Renal cortex interstitium (tissue), 11 donors: Measurements from ENCODE around the gene HYDIN. TPM values are rescaled to one million over a fixed set of nuclear protein-coding genes. Genes with fewer than 3 reads are reported as not detected.

ENCODE experiments used
- DNase-seq, 11 donors: peaks; one replicate each; pipeline ENCODE4 v3.0.0-alpha.2; 2013; ENCODE audit warnings: low read depth in 9 of 11, low spot score in 4 of 11; ENCODE audit errors: extremely low read depth in 1 of 11
- polyA plus RNA-seq, 3 donors: library from polyadenylated mRNA; unstranded; fragments of 120-200 nt; gene quantifications; one replicate each; pipeline ENCODE4 v1.2.1, GENCODE V29; 2013; ENCODE audit not compliant: insufficient read length in 3 of 3

Gene HYDIN
- polyA plus RNA-seq, 3 donors = 10.8 to 17.6 (median 13.6) TPM

DNA sequence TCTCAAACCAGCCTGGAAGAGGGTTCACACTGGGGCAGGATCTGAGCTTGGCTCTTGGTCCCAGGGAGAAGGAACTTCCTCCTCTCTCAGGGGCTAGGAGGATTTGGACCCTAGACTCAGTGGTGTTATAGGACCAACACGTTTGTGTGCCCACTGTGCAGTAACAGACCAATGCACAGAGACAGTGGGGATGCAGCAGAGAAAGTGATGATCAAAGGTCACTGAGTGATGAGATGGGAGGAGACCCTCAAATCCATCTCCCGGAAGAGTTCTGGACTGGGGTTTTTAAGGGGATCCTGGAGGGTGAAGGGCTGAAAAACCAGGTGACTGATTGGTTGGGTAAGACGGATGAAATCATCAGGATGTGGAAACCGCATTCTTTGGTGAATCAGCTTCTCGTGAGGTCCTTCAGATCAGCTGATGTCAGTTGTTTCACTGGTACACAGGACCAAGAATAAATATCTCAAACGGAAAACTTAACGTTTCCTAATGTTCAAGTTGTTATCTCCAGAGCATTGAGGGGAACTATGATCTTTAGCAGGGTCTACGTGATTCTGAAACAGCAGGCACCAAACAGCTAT lies 426.3 kb downstream of the HYDIN start:
- DNase-seq = no peak

DNA sequence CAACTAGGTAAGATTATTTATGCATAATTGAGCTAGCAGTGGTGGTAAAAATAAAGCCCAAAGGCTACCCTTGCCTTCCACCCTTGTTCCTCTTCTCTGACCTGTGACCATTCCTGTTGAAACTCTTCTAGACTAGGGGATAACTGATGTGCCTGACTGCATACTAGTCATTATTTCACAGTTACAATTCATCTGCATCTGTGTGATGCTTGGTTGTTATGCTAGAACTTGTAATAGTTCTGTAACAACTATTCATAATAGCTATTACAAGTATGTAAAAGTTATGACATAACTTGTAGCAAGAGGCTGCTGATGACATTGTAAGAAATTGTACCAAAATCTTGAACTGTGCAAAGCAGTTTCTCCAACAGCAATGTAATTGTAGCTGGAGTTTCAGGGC lies 427.2 kb downstream of the HYDIN start:
- DNase-seq = no peak

DNA sequence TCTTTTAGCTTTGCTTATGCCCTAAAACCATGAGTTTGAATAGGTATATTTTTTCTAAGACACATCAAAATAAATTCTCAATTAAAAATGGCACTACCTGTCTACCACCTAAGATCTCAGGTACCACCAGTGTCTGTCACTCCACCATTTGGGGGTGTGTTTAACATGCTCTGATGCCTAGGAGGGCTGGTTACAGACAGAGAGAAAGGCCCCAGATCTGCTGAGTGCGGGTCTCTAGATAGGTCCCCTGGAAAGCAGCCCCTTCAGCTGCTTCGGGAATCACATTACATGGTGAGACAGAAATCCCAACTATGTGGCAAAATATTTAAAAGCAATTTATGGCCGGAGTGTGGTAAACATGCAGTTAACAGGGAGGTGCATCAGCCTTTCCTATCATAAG lies 428.9 kb downstream of the HYDIN start:
- DNase-seq = no peak

DNA sequence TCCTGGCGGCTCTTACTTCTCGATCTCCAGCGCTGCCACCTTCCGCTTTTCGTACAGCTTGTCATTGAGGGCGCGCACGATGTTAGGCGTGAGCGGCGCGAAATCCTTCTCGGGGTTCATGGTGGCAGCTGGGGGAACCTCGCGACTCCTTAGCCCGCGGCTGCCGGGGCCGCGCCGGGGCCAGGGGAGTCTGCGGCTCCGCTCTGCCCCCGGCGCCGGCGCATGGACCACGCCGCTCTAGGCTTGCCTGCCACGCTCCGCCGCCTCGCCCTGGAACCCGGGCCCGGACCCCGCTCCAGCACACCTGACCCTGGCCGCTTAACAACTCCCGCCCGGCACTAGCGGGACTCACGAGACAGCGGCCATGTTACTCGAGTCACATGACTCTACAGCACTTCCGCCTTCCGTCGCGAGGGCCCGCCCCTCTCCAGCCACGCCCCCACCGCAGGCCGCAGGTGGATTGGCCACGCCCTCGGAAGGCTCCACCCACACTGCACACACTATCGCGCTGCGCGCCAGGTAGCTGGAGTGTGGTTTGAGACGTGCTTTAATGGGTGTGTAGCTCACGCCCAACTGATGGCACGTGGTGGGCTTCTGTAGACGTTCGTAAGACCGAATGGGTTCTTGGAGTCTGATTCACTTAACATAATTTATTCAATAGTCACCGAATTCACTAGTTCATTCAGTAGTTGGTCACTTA lies 429.6 kb downstream of the HYDIN start, which contains the start of gene VAC14:
Gene VAC14 (minus strand): TSS at position 378 of the 700 bp plus-strand sequence. CDS start 258 bp downstream, at position 120.
- peak; percentile 64 to 85 (median 83) for DNase-seq

DNA sequence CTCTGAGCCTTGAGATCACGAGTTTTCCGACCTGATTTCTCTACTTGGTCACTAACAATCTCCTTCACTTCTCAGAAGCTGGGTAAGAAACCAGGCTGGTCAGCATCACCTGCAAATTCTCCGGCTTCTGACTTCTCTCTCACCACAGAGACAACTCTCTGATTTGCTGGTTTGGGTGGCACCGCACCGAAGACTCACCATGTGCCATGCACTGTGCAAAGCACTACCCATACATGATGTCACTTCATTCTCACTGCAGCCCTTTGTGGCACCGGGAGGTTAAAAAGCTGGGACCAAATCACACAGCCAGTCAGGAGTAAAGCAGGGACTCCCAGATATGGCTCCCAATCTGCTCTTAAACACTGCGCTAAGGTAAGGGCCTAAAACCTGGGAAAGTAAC lies 430.2 kb downstream of the HYDIN start:
- DNase-seq = no peak

DNA sequence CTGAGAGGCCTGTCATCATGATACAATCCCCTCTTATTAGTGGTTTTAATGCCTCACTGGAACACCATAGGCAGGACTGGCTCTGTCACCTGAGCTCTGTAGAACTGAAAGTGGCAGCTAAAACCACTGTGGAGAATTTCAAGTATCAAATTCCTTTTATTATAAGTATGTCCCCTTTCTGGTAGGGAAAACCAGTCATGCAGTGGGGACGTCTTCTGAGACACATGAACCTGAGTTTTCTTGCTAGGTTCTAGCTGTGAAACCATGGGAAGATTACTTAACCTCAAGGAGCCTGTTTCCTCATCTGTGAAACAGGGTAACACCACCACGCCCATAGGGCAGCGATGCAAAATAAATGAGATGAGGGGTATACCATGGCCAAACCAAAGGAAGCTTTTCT lies 434.2 kb downstream of the HYDIN start:
- DNase-seq = no peak

DNA sequence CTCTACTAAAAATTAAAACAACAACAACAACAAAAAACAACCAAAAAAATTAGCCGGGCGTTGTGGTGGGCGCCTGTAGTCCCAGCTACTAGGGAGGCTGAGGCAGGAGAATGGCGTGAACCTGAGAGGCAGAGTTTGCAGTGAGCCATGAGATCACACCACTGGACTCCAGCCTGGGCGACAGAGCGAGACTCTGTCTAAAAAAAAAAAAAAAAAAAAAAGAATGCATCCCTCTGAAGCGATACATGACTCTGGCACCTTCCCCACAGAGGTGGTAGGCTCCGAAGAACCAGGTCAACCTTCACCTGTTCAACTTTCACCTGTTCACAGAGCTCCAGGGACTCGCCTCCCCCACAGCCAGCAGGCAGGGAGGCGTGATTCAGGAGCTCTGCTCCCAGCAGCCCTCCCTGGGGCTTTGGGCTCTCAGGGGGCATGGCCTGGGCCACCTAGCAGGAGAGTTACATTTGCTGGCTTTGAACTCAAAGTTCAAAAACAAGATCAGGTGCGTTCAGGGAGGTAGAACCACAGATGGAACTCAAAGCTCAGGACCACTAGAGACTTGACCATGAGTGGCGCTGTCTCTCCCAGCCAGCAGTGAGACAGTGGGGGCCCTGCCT lies 435.1 kb downstream of the HYDIN start:
- DNase-seq = no peak

DNA sequence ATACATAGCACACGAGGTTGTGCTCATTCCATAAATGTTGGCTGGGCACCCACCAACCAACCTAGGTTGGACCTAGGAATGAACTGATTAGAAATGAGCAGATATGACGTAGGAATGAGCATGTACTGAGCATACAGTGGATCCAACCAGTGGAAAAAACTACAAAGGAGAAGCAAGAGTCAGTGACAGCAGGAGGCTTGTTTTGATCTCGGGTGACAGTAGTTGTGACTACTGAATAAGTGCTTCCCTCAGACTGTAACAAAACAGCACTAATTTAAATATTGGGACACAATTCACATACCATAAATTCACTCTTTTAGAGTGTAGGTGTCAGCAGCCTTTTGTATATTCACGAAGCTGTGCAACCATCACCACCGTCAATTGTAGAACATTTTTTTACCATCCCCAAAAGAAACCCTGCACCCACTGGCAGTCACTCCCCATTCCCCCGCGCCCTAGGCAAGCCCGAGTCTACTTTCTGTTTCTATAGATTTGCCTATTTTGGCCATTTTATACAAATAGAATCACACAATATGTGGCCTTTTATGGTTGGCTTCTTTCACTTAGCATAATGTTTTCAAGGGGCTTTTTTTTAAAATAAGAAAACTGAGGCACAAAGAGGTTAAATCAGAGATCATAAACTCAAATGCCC lies 436.5 kb downstream of the HYDIN start:
- DNase-seq = no peak

DNA sequence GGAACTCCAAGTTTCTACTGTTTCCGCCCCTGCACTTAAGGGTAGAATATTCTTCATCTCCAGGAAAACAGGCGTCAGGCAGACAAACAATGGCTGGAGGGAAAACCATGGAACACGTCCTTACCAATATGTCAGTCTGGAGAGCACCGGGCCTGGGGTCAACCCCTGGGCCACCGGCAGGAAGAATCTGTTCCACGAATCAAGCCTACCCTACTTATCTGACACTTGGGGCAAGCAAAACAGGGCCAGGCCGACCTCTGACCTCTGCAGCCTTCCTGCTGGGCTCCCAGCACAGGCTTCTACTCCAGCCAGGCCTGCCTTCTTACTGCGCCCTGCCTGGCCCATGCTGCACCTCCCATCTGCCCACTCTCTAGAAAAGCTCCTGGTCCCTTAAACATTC lies 439.7 kb downstream of the HYDIN start:
- no peak for DNase-seq

DNA sequence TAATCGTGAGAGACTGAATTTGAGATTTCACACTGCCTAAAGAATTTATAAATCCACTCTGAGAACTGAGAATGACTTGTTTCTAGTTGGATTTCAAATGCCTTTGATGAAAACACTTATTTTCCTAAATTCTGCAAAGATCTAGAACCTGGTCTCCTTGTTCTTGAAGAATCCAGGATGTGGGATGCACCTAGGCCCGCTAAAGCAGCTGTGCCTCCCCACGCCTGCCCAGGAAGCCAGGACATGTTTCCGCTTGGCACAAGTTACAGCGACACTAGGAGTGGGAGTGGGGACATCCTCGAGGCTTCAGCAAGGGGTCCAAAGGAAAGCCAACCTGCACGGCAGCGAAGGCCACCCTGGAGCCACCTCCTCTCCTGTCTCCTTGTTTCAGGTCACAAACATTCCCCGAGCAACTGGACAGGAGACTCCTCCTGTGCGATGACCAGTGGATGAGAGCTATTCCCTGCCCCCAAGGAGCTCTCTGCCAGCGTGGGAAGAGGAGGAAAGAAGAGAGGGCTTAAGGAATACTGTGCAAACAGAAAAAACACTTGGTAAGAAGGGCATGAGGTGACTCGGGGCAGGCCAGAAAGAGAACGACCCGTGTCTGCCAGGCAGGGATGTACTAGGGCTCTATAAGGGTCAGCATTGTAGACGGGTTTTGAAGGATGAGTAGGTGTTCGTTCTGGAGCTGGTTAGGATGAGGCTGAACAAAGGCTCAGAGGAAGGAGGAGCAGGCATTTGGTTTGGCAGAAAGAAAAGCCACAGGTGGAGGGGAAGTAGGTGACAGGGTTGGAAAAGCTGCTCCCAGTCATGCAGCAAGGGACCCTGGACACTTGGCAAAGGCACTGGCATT lies 440.7 kb downstream of the HYDIN start:
- no peak for DNase-seq

DNA sequence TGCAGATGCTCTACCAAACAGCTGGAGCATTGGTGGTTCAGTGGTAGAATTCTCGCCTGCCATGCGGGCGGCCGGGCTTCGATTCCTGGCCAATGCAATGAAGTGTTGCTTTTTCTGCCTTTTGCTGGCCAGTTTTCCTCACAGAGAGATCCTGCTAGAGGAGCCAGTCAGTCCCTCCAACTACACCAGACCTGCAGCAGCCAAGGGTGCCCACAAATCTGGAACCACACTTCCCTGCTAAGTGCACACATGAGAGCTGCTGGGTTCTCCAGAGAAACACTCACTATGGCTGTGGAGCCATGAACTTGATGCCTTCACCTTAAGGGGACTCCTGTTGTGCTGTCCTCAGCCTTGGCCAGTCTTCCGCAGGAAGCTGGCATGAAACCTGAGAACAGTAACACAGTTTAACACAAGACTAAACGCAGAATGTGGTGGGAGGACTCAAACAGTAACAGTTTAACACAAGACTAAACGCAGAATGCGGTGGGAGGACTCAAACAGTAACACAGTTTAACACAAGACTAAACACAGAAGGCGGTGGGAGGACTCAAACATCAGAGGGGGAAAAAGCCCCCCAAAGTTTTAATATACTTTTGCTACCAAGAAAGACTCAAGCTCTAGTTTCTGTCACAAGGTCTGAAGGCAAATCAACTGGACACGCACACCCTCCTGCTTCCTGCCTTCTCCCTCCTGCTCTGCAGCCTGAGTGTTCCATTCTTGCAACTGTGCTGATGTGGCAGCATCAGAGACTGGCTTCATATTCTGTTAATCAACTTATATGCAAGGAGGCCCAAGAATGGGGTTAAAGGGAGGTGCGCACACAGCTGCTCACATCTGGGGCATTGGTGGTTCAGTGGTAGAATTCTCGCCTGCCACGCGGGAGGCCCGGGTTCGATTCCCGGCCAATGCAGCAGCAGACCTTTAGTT lies 441.6 kb downstream of the HYDIN start:
- peak in 9 of 11 donors; percentile 44 to 80 (median 63) for DNase-seq

DNA sequence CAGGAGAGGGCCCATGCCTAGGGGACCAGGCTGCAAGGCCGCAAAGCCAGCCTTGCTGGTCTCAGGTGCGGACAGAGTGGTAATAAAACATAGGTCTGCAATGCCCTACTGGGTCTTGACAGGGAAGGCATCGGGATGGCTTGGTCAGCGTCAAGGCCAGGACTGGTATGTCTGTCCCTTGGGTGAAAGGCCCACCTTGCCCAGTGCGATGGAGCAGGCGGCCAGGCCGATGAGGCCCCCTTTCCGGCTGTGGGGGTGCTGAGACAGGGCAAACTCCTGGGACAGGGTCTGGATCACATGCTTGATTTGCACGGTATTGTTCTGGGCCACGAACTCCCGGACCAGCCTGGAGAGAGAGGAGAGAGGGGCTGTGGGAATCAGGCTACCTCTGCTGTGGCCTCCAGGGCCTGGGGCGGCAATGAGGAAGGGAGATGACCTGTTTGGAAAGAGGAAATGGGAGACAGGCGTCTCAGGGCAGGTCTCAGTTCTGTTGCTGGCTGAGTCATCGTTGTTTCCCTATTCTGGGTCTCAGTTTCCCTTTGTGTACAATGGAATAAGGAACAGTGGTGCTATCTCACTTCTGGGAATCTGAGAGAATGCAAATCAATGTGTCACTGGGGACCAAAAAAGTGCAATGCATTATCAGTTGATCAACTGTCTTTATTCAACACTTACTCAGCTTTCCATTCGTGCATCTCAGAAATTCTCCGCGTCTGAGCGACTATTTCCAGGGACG lies 444.3 kb downstream of the HYDIN start:
- no peak for DNase-seq

DNA sequence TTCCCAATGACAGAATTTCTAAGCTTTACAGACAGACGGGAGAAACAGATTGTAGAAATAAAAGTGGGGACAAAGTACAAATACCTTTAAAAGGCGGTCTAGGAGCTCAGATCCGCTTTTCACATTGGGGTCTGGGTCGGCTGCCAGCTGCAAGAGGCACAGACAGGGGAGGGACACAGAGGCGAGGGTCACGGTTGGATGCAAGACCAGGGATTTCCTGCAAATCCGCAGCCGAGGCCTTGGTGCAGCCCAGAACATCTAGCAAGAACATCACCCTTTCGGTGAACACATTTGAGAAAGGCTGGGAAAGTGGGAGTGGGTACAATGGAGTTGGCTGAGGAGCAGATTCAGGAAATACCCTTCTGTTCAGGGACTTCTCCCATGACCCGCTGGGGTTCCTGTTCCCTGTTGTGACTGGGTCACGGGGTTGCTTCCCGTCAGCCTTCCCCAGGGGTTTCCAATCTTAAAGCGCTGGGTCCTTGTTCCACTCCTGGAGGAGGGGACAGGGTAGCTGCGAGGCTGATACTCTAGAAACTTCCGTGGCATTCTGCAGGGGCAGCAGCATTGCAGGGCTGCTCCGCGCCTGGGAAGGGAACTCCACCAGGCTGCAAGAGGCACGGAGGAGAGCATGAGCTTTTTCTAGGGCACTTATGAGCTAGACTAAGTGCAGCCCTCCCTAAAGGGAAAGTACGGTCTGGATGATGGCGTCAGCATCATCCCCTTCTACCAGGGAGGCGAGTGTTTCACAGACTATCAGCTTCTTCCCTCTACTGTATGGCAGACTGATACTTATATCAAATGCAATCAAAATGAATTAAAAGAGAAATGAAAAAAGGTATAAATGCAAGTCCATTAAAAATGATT lies 445.6 kb downstream of the HYDIN start:
- DNase-seq = no peak

DNA sequence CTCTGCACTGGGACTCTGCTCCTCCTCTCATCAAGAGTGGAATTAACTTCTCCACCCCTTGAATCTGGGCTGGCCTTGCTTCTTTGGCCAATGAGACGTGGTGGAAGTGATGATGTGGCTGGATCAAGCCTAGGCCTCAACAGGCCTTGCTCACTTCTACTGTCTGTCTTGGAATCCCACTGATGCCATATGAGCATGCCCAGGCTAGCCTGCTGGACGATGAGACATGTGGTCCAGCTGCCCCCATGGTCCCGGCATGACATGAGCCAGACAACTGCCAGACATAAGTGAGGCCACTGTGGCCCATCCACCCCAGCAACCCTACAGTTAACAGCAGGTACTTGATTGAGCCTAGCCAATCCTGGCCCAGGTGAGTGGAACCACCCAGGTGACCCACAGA lies 448.3 kb downstream of the HYDIN start:
- no peak for DNase-seq

DNA sequence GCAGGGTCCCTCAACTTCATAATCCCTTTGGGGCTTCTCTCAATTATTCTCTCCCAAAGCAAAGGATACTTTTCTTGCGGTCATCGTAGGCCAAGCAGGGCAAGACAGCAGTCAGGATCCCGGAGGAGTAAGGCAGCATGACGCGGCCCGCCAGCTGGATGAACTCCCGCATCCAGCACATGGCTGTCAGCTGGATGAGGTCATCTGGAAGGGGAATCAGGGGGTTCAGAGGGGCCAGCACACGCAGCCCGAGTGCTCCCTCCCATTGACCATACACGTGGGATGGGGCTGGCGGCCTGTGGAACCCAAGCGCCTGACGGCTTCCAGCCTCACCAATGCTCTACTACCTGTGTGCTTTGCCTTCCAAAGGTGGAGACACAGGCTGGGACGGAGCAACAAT lies 448.7 kb downstream of the HYDIN start:
- no peak for DNase-seq

DNA sequence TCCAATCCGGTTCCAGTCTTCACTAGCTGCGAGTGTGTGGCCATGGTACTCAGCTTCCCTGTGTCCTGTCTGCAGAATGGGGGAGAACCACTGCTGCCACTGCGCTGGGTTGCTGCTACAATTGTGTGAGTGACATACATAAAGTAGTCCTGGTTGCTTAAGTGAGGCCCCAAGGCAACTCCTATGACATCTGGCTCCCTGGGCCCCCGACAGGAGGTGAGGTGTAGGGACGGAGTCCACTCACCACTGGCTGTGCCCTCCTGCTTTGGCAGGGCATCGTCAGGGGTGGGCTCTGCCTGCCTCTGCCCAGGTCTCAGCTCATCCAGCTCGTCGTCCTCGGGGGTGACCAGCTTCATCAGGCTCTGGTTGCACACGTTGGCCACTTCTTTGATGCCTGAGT lies 450.0 kb downstream of the HYDIN start:
- no peak for DNase-seq

DNA sequence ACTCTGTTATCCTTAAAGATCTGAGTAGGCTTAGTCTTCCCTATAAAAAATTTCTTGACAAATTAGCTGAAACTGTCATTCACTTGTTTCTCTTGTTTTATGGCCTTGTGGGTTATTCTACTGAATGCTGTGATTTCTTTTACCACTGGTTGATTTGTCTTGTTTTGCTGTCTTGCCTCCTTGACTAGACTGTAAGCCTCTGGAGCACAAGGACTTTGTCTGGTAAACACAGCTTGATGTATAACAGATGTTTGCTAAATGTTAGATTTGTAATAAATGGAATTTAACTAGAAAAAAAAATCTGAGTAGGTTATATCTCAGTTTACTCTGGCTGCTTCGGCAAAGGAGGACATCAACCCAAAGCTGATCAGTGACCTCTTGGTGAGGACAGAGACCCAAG lies 451.2 kb downstream of the HYDIN start:
- DNase-seq = no peak
